ENCODE data around the gene ANKS3. TPM values are rescaled to one million over a fixed set of nuclear protein-coding genes. Genes with fewer than 3 reads are reported as not detected.

The ANKS3 gene
- total RNA-seq, 1 experiment from 2014 or later = 32.8 TPM

DNA sequence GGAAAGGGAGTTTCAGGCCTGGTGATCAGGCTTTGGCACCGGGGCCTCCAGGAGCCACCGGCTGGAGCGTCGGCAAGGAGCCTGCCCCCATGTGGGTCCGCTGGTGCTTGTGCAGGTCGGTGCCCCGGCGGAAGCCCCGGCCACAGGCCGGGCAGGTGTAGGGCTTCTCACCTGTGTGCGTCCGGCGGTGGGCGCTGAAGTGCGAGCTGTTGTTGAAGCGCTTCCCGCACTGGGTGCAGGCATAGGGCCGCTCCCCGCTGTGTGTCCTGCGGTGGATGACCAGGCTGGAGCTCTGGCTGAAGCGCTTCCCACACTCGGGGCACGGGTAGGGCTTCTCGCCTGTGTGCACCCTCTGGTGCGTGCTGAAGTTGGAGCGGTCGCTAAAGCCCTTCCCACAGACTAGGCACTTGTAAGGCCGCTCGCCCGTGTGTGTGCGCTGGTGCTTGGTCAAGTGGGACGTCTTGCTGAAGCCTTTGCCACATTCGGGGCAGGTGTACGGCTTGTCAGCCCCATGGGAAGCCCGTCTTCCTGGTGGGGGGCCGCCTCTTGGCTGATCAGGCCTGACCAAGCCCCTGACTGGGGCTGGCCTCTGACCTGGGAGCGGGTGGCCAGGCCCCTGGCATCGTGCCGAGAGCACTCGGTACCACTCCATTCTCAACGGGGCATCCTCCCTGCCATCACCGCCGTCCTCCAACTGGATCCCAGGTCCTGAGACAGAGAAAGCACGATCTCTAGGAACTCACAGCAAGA lies 18.5 kb upstream of the ANKS3 start:
- Histone ChIP-seq H3K79me2 (ENCODE audit: low read depth) (no peaks in the 10 kb centered on the region), H3F3A (ENCODE audit: insufficient read depth, low read depth) (no peaks in the 10 kb centered on the region), H3K4me1 (replicated peaks; ENCODE audit: insufficient read depth) (no peaks in the 10 kb centered on the region), H3K36me3 (ENCODE audit: low read depth) (peaks cover 13% of the 10 kb centered on the region), H3K9me3 (ENCODE audit: insufficient read depth, low read depth) (peaks cover 5% of the 10 kb centered on the region), H4K20me1 (ENCODE audit: insufficient read depth) (no peaks in the 10 kb centered on the region), H2AFZ (no peak overlapping the region), H3K4me2 (no peak overlapping the region), H3K27me3 (ENCODE audit: insufficient read depth, low read depth) (no peaks in the 10 kb centered on the region), H3K27ac (no peak overlapping the region), H3K9me2 (ENCODE audit: insufficient read depth) (no peaks in the 10 kb centered on the region), H3K4me3 (no peak overlapping the region)
- no peak for DNase-seq
- no TSS peak for BruUV-seq (replicated peaks)
- CTCF ChIA-PET = no interaction called here
- TF ChIP-seq EZH2 (IDR thresholded peaks at IDR 0.05; ENCODE audit: low read depth) (no peak), CTCF (conservative IDR thresholded peaks at IDR 0.05) (no peak)
- POLR2A ChIA-PET (ENCODE audit: unreplicated experiment) = no interaction called here
- intact Hi-C loops (cut with micrococcal nuclease; ENCODE audit: unreplicated experiment) = no loop called here

GRCh38 chr16:4750896-4751295 lies 16.8 kb upstream of the ANKS3 start:
- POLR2A ChIA-PET (ENCODE audit: unreplicated experiment) = no interaction called here
- Histone ChIP-seq H3K27me3 (ENCODE audit: insufficient read depth, low read depth) (no peaks in the 10 kb centered on the region), H3K4me3 (no peak overlapping the region), H3K4me1 (replicated peaks; ENCODE audit: insufficient read depth) (no peaks in the 10 kb centered on the region), H3K9me3 (ENCODE audit: insufficient read depth, low read depth) (peaks cover 5% of the 10 kb centered on the region), H3K4me2 (no peak overlapping the region), H4K20me1 (ENCODE audit: insufficient read depth) (no peaks in the 10 kb centered on the region), H2AFZ (no peak overlapping the region), H3K9me2 (ENCODE audit: insufficient read depth) (no peaks in the 10 kb centered on the region), H3K36me3 (ENCODE audit: low read depth) (peaks cover 12% of the 10 kb centered on the region), H3K27ac (no peak overlapping the region), H3F3A (ENCODE audit: insufficient read depth, low read depth) (no peaks in the 10 kb centered on the region), H3K79me2 (ENCODE audit: low read depth) (no peaks in the 10 kb centered on the region)
- intact Hi-C loops (cut with micrococcal nuclease; ENCODE audit: unreplicated experiment) = no loop called here
- no peak for DNase-seq
- CTCF ChIA-PET = no interaction called here
- no TSS peak for BruUV-seq (replicated peaks)
- TF ChIP-seq CTCF (conservative IDR thresholded peaks at IDR 0.05) (no peak), EZH2 (IDR thresholded peaks at IDR 0.05; ENCODE audit: low read depth) (no peak)

DNA sequence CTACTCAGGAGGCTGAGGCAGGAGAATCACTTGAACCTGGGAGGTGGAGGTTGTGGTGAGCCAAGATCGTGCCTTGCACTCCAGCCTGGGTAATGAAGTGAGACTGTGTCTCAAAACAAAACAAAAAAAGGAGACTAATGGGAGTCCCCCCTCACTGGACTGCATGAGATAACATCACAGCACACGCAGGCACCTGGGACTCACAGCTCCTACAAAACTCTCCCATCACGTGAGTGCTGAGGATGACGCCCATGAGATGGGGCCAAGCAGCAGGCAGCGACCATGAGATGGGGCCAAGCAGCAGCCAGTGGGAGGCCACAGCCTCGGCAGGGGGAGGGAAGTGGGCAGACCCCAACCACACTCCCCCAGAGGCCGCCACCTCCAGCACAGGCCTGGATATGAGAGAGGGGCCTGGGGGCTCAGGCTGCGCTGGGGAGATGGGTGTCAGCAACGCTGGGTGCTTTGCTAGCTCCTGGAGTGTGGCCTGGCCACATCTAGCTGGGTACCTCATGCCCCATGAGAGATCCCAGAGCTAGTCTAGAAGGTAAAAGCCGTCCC lies 15.7 kb upstream of the ANKS3 start:
- no peak overlapping the region for H3K27ac ChIP-seq
- CTCF ChIA-PET = no interaction called here
- intact Hi-C loops (cut with micrococcal nuclease; ENCODE audit: unreplicated experiment) = no loop called here

More for the DNA sequence above, 15.7 kb upstream of the ANKS3 start:
- no peaks in the 10 kb centered on the region for H4K20me1 ChIP-seq (ENCODE audit: insufficient read depth)
- H2AFZ ChIP-seq = no peak overlapping the region
- POLR2A ChIA-PET (ENCODE audit: unreplicated experiment) = interaction anchor here (0.6 kb wide), 1 partner anchor 9 kb away, joined by 7 read pairs; no protein-coding TSS in a partner anchor
- H3K9me3 ChIP-seq (ENCODE audit: insufficient read depth, low read depth) = no peaks in the 10 kb centered on the region
- H3K9me2 ChIP-seq (ENCODE audit: insufficient read depth) = no peaks in the 10 kb centered on the region
- DNase-seq = no peak
- TF ChIP-seq CTCF (conservative IDR thresholded peaks at IDR 0.05) = no peak
- no peak for TF ChIP-seq EZH2 (IDR thresholded peaks at IDR 0.05; ENCODE audit: low read depth)
- H3K79me2 ChIP-seq (ENCODE audit: low read depth) = no peaks in the 10 kb centered on the region
- H3K27me3 ChIP-seq (ENCODE audit: insufficient read depth, low read depth) = no peaks in the 10 kb centered on the region
- H3K4me2 ChIP-seq = no peak overlapping the region
- no peaks in the 10 kb centered on the region for H3K4me1 ChIP-seq (replicated peaks; ENCODE audit: insufficient read depth)
- H3K36me3 ChIP-seq (ENCODE audit: low read depth) = peaks cover under 1% of the 10 kb centered on the region
- no peaks in the 10 kb centered on the region; the same call in 1 of the 2 replicates for H3F3A ChIP-seq (ENCODE audit: insufficient read depth, low read depth)
- H3K4me3 ChIP-seq = no peak overlapping the region
- no TSS peak for BruUV-seq (replicated peaks)
